ENCODE data around the gene PIK3C2A.

DNA sequence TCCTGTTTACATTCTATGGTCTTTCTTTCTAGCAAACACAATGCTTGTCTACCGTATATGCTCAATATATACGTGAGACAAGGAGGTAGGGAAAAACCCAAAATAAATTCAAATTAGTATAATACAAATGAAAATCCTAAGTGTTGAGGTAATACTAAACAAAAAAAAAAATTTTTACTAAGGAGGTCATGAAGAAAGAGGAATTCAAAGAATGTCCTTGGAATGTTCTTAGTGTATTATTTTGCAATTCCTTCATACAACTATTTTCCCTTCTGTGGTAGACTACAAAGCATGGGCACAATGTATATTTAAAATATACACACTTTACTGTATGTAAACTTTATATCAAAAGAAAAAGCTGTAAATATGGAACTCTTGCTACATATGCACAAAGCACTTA lies 36.4 kb downstream of the PIK3C2A start:
- TF ChIP-seq CTCF (conservative IDR thresholded peaks at IDR 0.05; ENCODE audit: low read depth, low read length) = no peak
- no peak for TF ChIP-seq EZH2 (IDR thresholded peaks at IDR 0.05; ENCODE audit: low read length, unreplicated experiment)
- TF ChIP-seq EZH2phosphoT487 (IDR thresholded peaks at IDR 0.05; ENCODE audit: borderline replicate concordance, low read length) = no peak
